Ishikawa (cell line): ENCODE measurements around the gene DNAH3.

Experiments used
- CEBPB ChIP-seq: IDR thresholded peaks from 2 replicates; pipeline ENCODE4 v1.6.1; 2012
- CREB1 ChIP-seq: IDR thresholded peaks from 2 replicates; pipeline ENCODE4 v1.6.1; 2012; ENCODE audit warnings: low read depth
- EGR1 ChIP-seq: IDR thresholded peaks from 2 replicates; pipeline ENCODE4 v1.6.1; 2012
- EP300 ChIP-seq: IDR thresholded peaks from 2 replicates; pipeline ENCODE4 v1.6.1; 2012; ENCODE audit warnings: borderline replicate concordance
- FOXM1 ChIP-seq: IDR thresholded peaks from 2 replicates; pipeline ENCODE4 v1.6.1; 2012; ENCODE audit warnings: low read depth, borderline replicate concordance
- MAX ChIP-seq: IDR thresholded peaks from 2 replicates; pipeline ENCODE4 v1.6.1; 2012
- NFIC ChIP-seq: IDR thresholded peaks from 2 replicates; pipeline ENCODE4 v1.6.1; 2012
- RAD21 ChIP-seq: IDR thresholded peaks from 2 replicates; pipeline ENCODE4 v1.6.1; 2012; ENCODE audit warnings: low read depth
- REST ChIP-seq: IDR thresholded peaks from 2 replicates; pipeline ENCODE4 v1.6.1; 2012; ENCODE audit warnings: low read depth, mild to moderate bottlenecking
- TAF1 ChIP-seq: IDR thresholded peaks from 2 replicates; pipeline ENCODE4 v1.6.1; 2012; ENCODE audit warnings: low read depth, mild to moderate bottlenecking
- TCF12 ChIP-seq: IDR thresholded peaks from 2 replicates; pipeline ENCODE4 v1.6.1; 2012; ENCODE audit warnings: low read depth
- TEAD4 ChIP-seq: IDR thresholded peaks from 2 replicates; pipeline ENCODE4 v1.6.1; 2012
- USF1 ChIP-seq: IDR thresholded peaks from 2 replicates; pipeline ENCODE4 v1.6.1; 2012
- YY1 ChIP-seq: IDR thresholded peaks from 2 replicates; pipeline ENCODE4 v1.6.1; 2012; ENCODE audit warnings: low read depth
- ZBTB7A ChIP-seq: IDR thresholded peaks from 2 replicates; pipeline ENCODE4 v1.6.1; 2012; ENCODE audit warnings: low read depth

The DNAH3 gene

GRCh38 chr16:20904507-20905081 is 246.1 kb downstream of the DNAH3 start:
- TF ChIP-seq EGR1, result no peak
- no peak for TF ChIP-seq MAX
- no peak for TF ChIP-seq ZBTB7A
- no peak for TF ChIP-seq FOXM1
- TF ChIP-seq TEAD4, result no peak
- no peak for TF ChIP-seq USF1
- no peak for TF ChIP-seq NFIC
- no peak for TF ChIP-seq TAF1
- no peak for TF ChIP-seq CEBPB
- no peak for TF ChIP-seq RAD21
- TF ChIP-seq TCF12, result no peak
- TF ChIP-seq EP300, result no peak
- no peak for TF ChIP-seq CREB1
- TF ChIP-seq REST, result no peak
- TF ChIP-seq YY1, result no peak

GRCh38 chr16:20903899-20904506 is 246.6 kb downstream of the DNAH3 start:
- TF ChIP-seq TAF1, result no peak
- TF ChIP-seq MAX, result no peak
- no peak for TF ChIP-seq CEBPB
- TF ChIP-seq REST, result no peak
- no peak for TF ChIP-seq EP300
- TF ChIP-seq NFIC, result no peak
- TF ChIP-seq USF1, result no peak
- no peak for TF ChIP-seq FOXM1
- no peak for TF ChIP-seq ZBTB7A
- TF ChIP-seq CREB1, result no peak
- no peak for TF ChIP-seq TCF12

- TF ChIP-seq YY1 (no peak), TEAD4 (no peak), NFIC (no peak), CEBPB (no peak), TAF1 (no peak), FOXM1 (no peak), REST (no peak), MAX (no peak), TCF12 (no peak), RAD21 (no peak), USF1 (no peak), EGR1 (no peak), CREB1 (no peak), EP300 (no peak), ZBTB7A (no peak)
These were observed 247.3 kb downstream of the DNAH3 start for GRCh38 chr16:20903116-20903898.
